K562 (cell line): ENCODE results near the gene DKK3. TPM values are rescaled to one million over a fixed set of nuclear protein-coding genes. Genes with fewer than 3 reads are reported as not detected.

ENCODE experiments used
- CBFB ChIP-seq: sonication (generic); formaldehyde crosslinking; IDR thresholded peaks from 2 replicates; pipeline ENCODE4 v1.4.0; 2020; ENCODE audit warnings: mild to moderate bottlenecking, missing genetic modification reagents
- CBX3 ChIP-seq, 2 experiments: IDR thresholded peaks; 1 replicate in 1 of 2; 2 replicates in 1 of 2; pipeline ENCODE4 v1.6.1; 2012; ENCODE audit warnings: inconsistent platforms in 2 of 2, low read length in 2 of 2, borderline replicate concordance in 1 of 2, control low read depth in 1 of 2
- CBX8 ChIP-seq: fragments of 200-600 bp; sonication (generic); IDR thresholded peaks from 2 replicates; pipeline ENCODE4 v1.6.1; 2012; ENCODE audit warnings: borderline replicate concordance, mixed run types, low read depth, mild to moderate bottlenecking, moderate library complexity, mixed read lengths, low read length, control low read depth, inconsistent platforms; ENCODE audit not compliant: poor library complexity, severe bottlenecking; ENCODE audit errors: extremely low read depth
- CCAR2 ChIP-seq: fragments of 200-400 bp; formaldehyde crosslinking; IDR thresholded peaks from 2 replicates; pipeline ENCODE4 v1.6.1; 2017; ENCODE audit warnings: mild to moderate bottlenecking, low read depth, low read length
- FOXP1 ChIP-seq: sonication (generic); formaldehyde crosslinking; IDR thresholded peaks from 2 replicates; pipeline ENCODE4 v1.8.0; 2022; ENCODE audit warnings: mild to moderate bottlenecking, missing genetic modification reagents
- MAZ ChIP-seq, 2 experiments: fragments of 450-650 bp in 1 of 2; sonication (generic) in 1 of 2; formaldehyde crosslinking; IDR thresholded peaks in 1 of 2; conservative IDR thresholded peaks in 1 of 2; 2 replicates each; pipeline versions ENCODE4 v1.4.0 to v1.5.0; 2020; ENCODE audit warnings: mild to moderate bottlenecking in 1 of 2, missing genetic modification reagents in 1 of 2
- RCOR1 ChIP-seq, 2 experiments: IDR thresholded peaks; 2 replicates each; pipeline ENCODE4 v1.6.1; 2012; ENCODE audit warnings: low read depth in 2 of 2, low read length in 2 of 2, borderline replicate concordance in 1 of 2, improper control_type of control experiment in 1 of 2
- SMAD3 ChIP-seq: fragments of 450-650 bp; formaldehyde crosslinking; conservative IDR thresholded peaks from 2 replicates; pipeline ENCODE4 v1.4.0; 2020; ENCODE audit warnings: mild to moderate bottlenecking
- SREBF2 ChIP-seq: sonication (generic); formaldehyde crosslinking; IDR thresholded peaks from 2 replicates; pipeline ENCODE4 v1.4.0; 2020; ENCODE audit warnings: mild to moderate bottlenecking, missing genetic modification reagents
- TEAD4 ChIP-seq, 2 experiments: sonication (generic) in 1 of 2; formaldehyde crosslinking in 1 of 2; IDR thresholded peaks; 2 replicates each; pipeline versions ENCODE4 v1.6.1 to v1.8.0; 2012 to 2022; ENCODE audit warnings: borderline replicate concordance in 1 of 2, inconsistent platforms in 1 of 2, low read length in 1 of 2, mild to moderate bottlenecking in 1 of 2, missing genetic modification reagents in 1 of 2
- ZBTB7A ChIP-seq: IDR thresholded peaks from 2 replicates; pipeline ENCODE4 v1.6.1; 2011; ENCODE audit warnings: low read depth, mild to moderate bottlenecking, low read length, moderate library complexity, borderline replicate concordance; ENCODE audit not compliant: control insufficient read depth
- ZNF239 ChIP-seq: fragments of 250-450 bp; sonication (Bioruptor Pico); IDR thresholded peaks from 2 replicates; pipeline ENCODE4 v1.4.0; 2020; ENCODE audit warnings: mild to moderate bottlenecking
- ZNF766 ChIP-seq: fragments of 200-800 bp; sonication (Bioruptor generic); conservative IDR thresholded peaks from 2 replicates; pipeline ENCODE4 v1.6.1; 2016; ENCODE audit warnings: missing genetic modification characterization, missing compliant biosample characterization
- polyA plus RNA-seq, 8 experiments: library from polyadenylated mRNA; depleted of rRNA in 4 of 8; stranded (reverse) in 5 of 8; unstranded in 3 of 8; fragments of >200 nt; fragmentation: Nextera tagmentation in 2 of 8; fragmentation: Illumina TruSeq in 1 of 8; extraction: Ambion mirVana in 2 of 8; extraction: Trizol in 1 of 8; gene quantifications; 2 replicates each; pipeline versions ENCODE4 v1.2.1 to v1.2.3, GENCODE V29; 2011 to 2014; ENCODE audit warnings: inconsistent platforms in 1 of 8, missing spikeins in 1 of 8
- total RNA-seq, 7 experiments: library from RNA; depleted of rRNA in 6 of 7; stranded (reverse); fragments of >200 nt in 6 of 7; fragmentation: Illumina TruSeq in 2 of 7; extraction: Trizol in 2 of 7; gene quantifications; 2 replicates each; pipeline versions ENCODE4 v1.2.1 to v1.2.3, GENCODE V29; 2011 to 2021; ENCODE audit warnings: low replicate concordance in 1 of 7
- TF ChIP-seq, protein P1 (sequence below): fragments of 250-450 bp; sonication (Bioruptor Pico); IDR thresholded peaks from 2 replicates; pipeline ENCODE4 v1.4.0; 2020; ENCODE audit warnings: mild to moderate bottlenecking

The DKK3 gene
- total and polyA plus RNA-seq, 9 of the 15 experiments (the other 6 are each of a cell fraction or from before 2014, with no cell fraction given), result 0.14 to 0.85 (median 0.38) TPM; not detected in 6

GRCh38 chr11:11923828-11924227, 84.6 kb downstream of the DKK3 start (continued):
- TF ChIP-seq CCAR2 (no peak), TEAD4 (IDR thresholded peaks at IDR 0.05; ENCODE audit: low read length) (no peak), TEAD4 (CRISPR knock-in tag; IDR thresholded peaks at IDR 0.05; ENCODE audit: borderline replicate concordance) (no peak), ZBTB7A (no peak), CBX8 (no peak), RCOR1 (IDR thresholded peaks at IDR 0.05; ENCODE audit: borderline replicate concordance in 1 of 2, low read depth in 2 of 2, low read length in 2 of 2) (no peak), ZNF766 (CRISPR knock-in tag) (no peak), SMAD3 (no peak), ZNF239 (CRISPR knock-in tag) (no peak), CBFB (CRISPR knock-in tag) (no peak), MAZ (CRISPR knock-in tag; conservative IDR thresholded peaks at IDR 0.05 in 1 of 2, IDR thresholded peaks at IDR 0.05 in 1 of 2) (no peak), FOXP1 (CRISPR knock-in tag) (no peak), SREBF2 (CRISPR knock-in tag) (no peak), CBX3 (IDR thresholded peaks at IDR 0.05; ENCODE audit: borderline replicate concordance in 1 of 2, low read length in 2 of 2) (no peak)
- TF ChIP-seq, protein P1, sequence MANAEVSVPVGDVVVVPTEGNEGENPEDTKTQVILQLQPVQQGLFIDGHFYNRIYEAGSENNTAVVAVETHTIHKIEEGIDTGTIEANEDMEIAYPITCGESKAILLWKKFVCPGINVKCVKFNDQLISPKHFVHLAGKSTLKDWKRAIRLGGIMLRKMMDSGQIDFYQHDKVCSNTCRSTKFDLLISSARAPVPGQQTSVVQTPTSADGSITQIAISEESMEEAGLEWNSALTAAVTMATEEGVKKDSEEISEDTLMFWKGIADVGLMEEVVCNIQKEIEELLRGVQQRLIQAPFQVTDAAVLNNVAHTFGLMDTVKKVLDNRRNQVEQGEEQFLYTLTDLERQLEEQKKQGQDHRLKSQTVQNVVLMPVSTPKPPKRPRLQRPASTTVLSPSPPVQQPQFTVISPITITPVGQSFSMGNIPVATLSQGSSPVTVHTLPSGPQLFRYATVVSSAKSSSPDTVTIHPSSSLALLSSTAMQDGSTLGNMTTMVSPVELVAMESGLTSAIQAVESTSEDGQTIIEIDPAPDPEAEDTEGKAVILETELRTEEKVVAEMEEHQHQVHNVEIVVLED (CRISPR knock-in tag), result no peak
